Measurements from ENCODE around the gene NOSIP. TPM values are rescaled to one million over a fixed set of nuclear protein-coding genes. Genes with fewer than 3 reads are reported as not detected.
"Not testable (repeated sequence)": the region's sequence is repeated elsewhere in the genome, so short reads cannot be mapped to it uniquely, and the experiment has no call there.

Gene NOSIP
- polyA plus RNA-seq = 10 to 100 TPM; 57.9 to 61.8 TPM

GRCh38 chr19:49580264-49581006 is at the start of gene NOSIP:
Gene NOSIP, minus strand, starts transcription at chr19:49580556. Its CDS starts 19,865 bp downstream, at chr19:49560691.
- no peaks in the 10 kb centered on the region for H3K36me3 ChIP-seq (ENCODE audit: control insufficient read depth in 2 of 2, insufficient read depth in 2 of 2, low read length in 1 of 2)
- H3K27me3 ChIP-seq (ENCODE audit: control insufficient read depth in 1 of 2, insufficient read depth in 2 of 2, low read length in 2 of 2) = no peaks in the 10 kb centered on the region
- H3K27ac ChIP-seq (ENCODE audit: low read depth in 2 of 2, low read length in 1 of 2) = peak within 1 kb of the TSS; percentile 75 to 82
- 1 to 2% methylated on average over 31 of the region's 31 CpGs for WGBS, 2 donors
- H3K4me1 ChIP-seq (ENCODE audit: control insufficient read depth in 2 of 2, insufficient read depth in 2 of 2, low read length in 1 of 2) = peaks cover 0 to 3% of the 10 kb centered on the region in 2 donors
- no peaks in the 10 kb centered on the region for H3K9me3 ChIP-seq (ENCODE audit: control insufficient read depth in 2 of 2, insufficient read depth in 1 of 2, low read depth in 1 of 2, low read length in 1 of 2)
- H3K4me3 ChIP-seq (ENCODE audit: low read depth in 1 of 2, low read length in 2 of 2) = peak within 1 kb of the TSS; percentile 64 to 80

- Histone ChIP-seq H3K36me3 (ENCODE audit: control insufficient read depth in 2 of 2, insufficient read depth in 2 of 2, low read length in 1 of 2) (peaks cover 0 to 7% of the 10 kb centered on the region in 2 donors), H3K27me3 (ENCODE audit: control insufficient read depth in 1 of 2, insufficient read depth in 2 of 2, low read length in 2 of 2) (no peaks in the 10 kb centered on the region), H3K4me1 (ENCODE audit: control insufficient read depth in 2 of 2, insufficient read depth in 2 of 2, low read length in 1 of 2) (peaks cover 0 to 3% of the 10 kb centered on the region in 2 donors), H3K9me3 (ENCODE audit: control insufficient read depth in 2 of 2, insufficient read depth in 1 of 2, low read depth in 1 of 2, low read length in 1 of 2) (no peaks in the 10 kb centered on the region), H3K27ac (ENCODE audit: low read depth in 2 of 2, low read length in 1 of 2) (no peak overlapping the region), H3K4me3 (ENCODE audit: low read depth in 1 of 2, low read length in 2 of 2) (no peak overlapping the region)
- WGBS, 2 donors = 88 to 89% methylated on average over 9 of the region's 9 CpGs
These were observed 49.3 kb upstream of the NOSIP start for GRCh38 chr19:49629659-49630058.

GRCh38 chr19:49626226-49626625 is 45.9 kb upstream of the NOSIP start:
- no peaks in the 10 kb centered on the region for H3K9me3 ChIP-seq (ENCODE audit: control insufficient read depth in 2 of 2, insufficient read depth in 1 of 2, low read depth in 1 of 2, low read length in 1 of 2)
- peaks cover 0 to 3% of the 10 kb centered on the region in 2 donors for H3K4me1 ChIP-seq (ENCODE audit: control insufficient read depth in 2 of 2, insufficient read depth in 2 of 2, low read length in 1 of 2)
- H3K4me3 ChIP-seq (ENCODE audit: low read depth in 1 of 2, low read length in 2 of 2) = no peak overlapping the region
- 82 to 85% methylated on average over 11 of the region's 11 CpGs for WGBS, 2 donors
- H3K27ac ChIP-seq (ENCODE audit: low read depth in 2 of 2, low read length in 1 of 2) = no peak overlapping the region
- H3K36me3 ChIP-seq (ENCODE audit: control insufficient read depth in 2 of 2, insufficient read depth in 2 of 2, low read length in 1 of 2) = peaks cover 5 to 11% of the 10 kb centered on the region in 2 donors
- H3K27me3 ChIP-seq (ENCODE audit: control insufficient read depth in 1 of 2, insufficient read depth in 2 of 2, low read length in 2 of 2) = no peaks in the 10 kb centered on the region

- no peaks in the 10 kb centered on the region for H3K9me3 ChIP-seq (ENCODE audit: control insufficient read depth in 2 of 2, insufficient read depth in 1 of 2, low read depth in 1 of 2, low read length in 1 of 2)
- H3K4me3 ChIP-seq (ENCODE audit: low read depth in 1 of 2, low read length in 2 of 2) = no peak overlapping the region
- H3K4me1 ChIP-seq (ENCODE audit: control insufficient read depth in 2 of 2, insufficient read depth in 2 of 2, low read length in 1 of 2) = no peaks in the 10 kb centered on the region
- peaks cover 5 to 12% of the 10 kb centered on the region in 2 donors for H3K36me3 ChIP-seq (ENCODE audit: control insufficient read depth in 2 of 2, insufficient read depth in 2 of 2, low read length in 1 of 2)
- H3K27ac ChIP-seq (ENCODE audit: low read depth in 2 of 2, low read length in 1 of 2) = no peak overlapping the region
- 82% methylated on average over 27 of the region's 27 CpGs for WGBS, 2 donors
- H3K27me3 ChIP-seq (ENCODE audit: control insufficient read depth in 1 of 2, insufficient read depth in 2 of 2, low read length in 2 of 2) = no peaks in the 10 kb centered on the region
These were observed 44.9 kb upstream of the NOSIP start for GRCh38 chr19:49624967-49625910.

GRCh38 chr19:49617860-49618259 is 37.5 kb upstream of the NOSIP start:
- not testable (repeated sequence) for H3K4me1 ChIP-seq (ENCODE audit: control insufficient read depth in 2 of 2, insufficient read depth in 2 of 2, low read length in 1 of 2); H3K27ac ChIP-seq (ENCODE audit: low read depth in 2 of 2, low read length in 1 of 2); H3K4me3 ChIP-seq (ENCODE audit: low read depth in 1 of 2, low read length in 2 of 2); H3K9me3 ChIP-seq (ENCODE audit: control insufficient read depth in 2 of 2, insufficient read depth in 1 of 2, low read depth in 1 of 2, low read length in 1 of 2); H3K27me3 ChIP-seq (ENCODE audit: control insufficient read depth in 1 of 2, insufficient read depth in 2 of 2, low read length in 2 of 2)
- 95% methylated on average over 13 of the region's 13 CpGs for WGBS, 2 donors
- peaks cover 5 to 33% of the 10 kb centered on the region in 2 donors for H3K36me3 ChIP-seq (ENCODE audit: control insufficient read depth in 2 of 2, insufficient read depth in 2 of 2, low read length in 1 of 2)

- WGBS, 2 donors = 93 to 94% methylated on average over 7 of the region's 7 CpGs
- Histone ChIP-seq H3K36me3 (ENCODE audit: control insufficient read depth in 2 of 2, insufficient read depth in 2 of 2, low read length in 1 of 2) (peaks cover 5 to 33% of the 10 kb centered on the region in 2 donors), H3K27ac (ENCODE audit: low read depth in 2 of 2, low read length in 1 of 2) (no peak overlapping the region)
These were observed 36.6 kb upstream of the NOSIP start for GRCh38 chr19:49616945-49617344.

GRCh38 chr19:49616532-49616931 is 36.2 kb upstream of the NOSIP start:
- peaks cover 3 to 32% of the 10 kb centered on the region in 2 donors for H3K36me3 ChIP-seq (ENCODE audit: control insufficient read depth in 2 of 2, insufficient read depth in 2 of 2, low read length in 1 of 2)

More at GRCh38 chr19:49616945-49617344, 36.6 kb upstream of the NOSIP start:
- Histone ChIP-seq H3K4me1 (ENCODE audit: control insufficient read depth in 2 of 2, insufficient read depth in 2 of 2, low read length in 1 of 2) (peaks cover 0 to 5% of the 10 kb centered on the region in 2 donors), H3K27me3 (ENCODE audit: control insufficient read depth in 1 of 2, insufficient read depth in 2 of 2, low read length in 2 of 2) (no peaks in the 10 kb centered on the region), H3K9me3 (ENCODE audit: control insufficient read depth in 2 of 2, insufficient read depth in 1 of 2, low read depth in 1 of 2, low read length in 1 of 2) (no peaks in the 10 kb centered on the region), H3K4me3 (ENCODE audit: low read depth in 1 of 2, low read length in 2 of 2) (no peak overlapping the region)

GRCh38 chr19:49615861-49616260 is 35.5 kb upstream of the NOSIP start:
- Histone ChIP-seq H3K27me3 (ENCODE audit: control insufficient read depth in 1 of 2, insufficient read depth in 2 of 2, low read length in 2 of 2) (no peaks in the 10 kb centered on the region), H3K4me1 (ENCODE audit: control insufficient read depth in 2 of 2, insufficient read depth in 2 of 2, low read length in 1 of 2) (peaks cover 0 to 5% of the 10 kb centered on the region in 2 donors), H3K27ac (ENCODE audit: low read depth in 2 of 2, low read length in 1 of 2) (no peak overlapping the region), H3K9me3 (ENCODE audit: control insufficient read depth in 2 of 2, insufficient read depth in 1 of 2, low read depth in 1 of 2, low read length in 1 of 2) (no peaks in the 10 kb centered on the region), H3K4me3 (ENCODE audit: low read depth in 1 of 2, low read length in 2 of 2) (no peak overlapping the region), H3K36me3 (ENCODE audit: control insufficient read depth in 2 of 2, insufficient read depth in 2 of 2, low read length in 1 of 2) (peaks cover 0 to 28% of the 10 kb centered on the region in 2 donors)
- WGBS, 2 donors = 96 to 97% methylated on average over 22 to 23 of the region's 23 CpGs

More at GRCh38 chr19:49616532-49616931, 36.2 kb upstream of the NOSIP start:
- H3K27me3 ChIP-seq (ENCODE audit: control insufficient read depth in 1 of 2, insufficient read depth in 2 of 2, low read length in 2 of 2) = no peaks in the 10 kb centered on the region
- no peak overlapping the region for H3K27ac ChIP-seq (ENCODE audit: low read depth in 2 of 2, low read length in 1 of 2)
- H3K4me3 ChIP-seq (ENCODE audit: low read depth in 1 of 2, low read length in 2 of 2) = no peak overlapping the region
- no peaks in the 10 kb centered on the region for H3K9me3 ChIP-seq (ENCODE audit: control insufficient read depth in 2 of 2, insufficient read depth in 1 of 2, low read depth in 1 of 2, low read length in 1 of 2)
- 96% methylated on average over 7 of the region's 7 CpGs for WGBS, 2 donors
- H3K4me1 ChIP-seq (ENCODE audit: control insufficient read depth in 2 of 2, insufficient read depth in 2 of 2, low read length in 1 of 2) = peaks cover 0 to 5% of the 10 kb centered on the region in 2 donors

- Histone ChIP-seq H3K36me3 (ENCODE audit: control insufficient read depth in 2 of 2, insufficient read depth in 2 of 2, low read length in 1 of 2) (peaks cover 0 to 32% of the 10 kb centered on the region in 2 donors), H3K4me1 (ENCODE audit: control insufficient read depth in 2 of 2, insufficient read depth in 2 of 2, low read length in 1 of 2) (peaks cover 0 to 5% of the 10 kb centered on the region in 2 donors), H3K27ac (ENCODE audit: low read depth in 2 of 2, low read length in 1 of 2) (peak overlapping the region in 1 of 2 donors; percentile 42), H3K27me3 (ENCODE audit: control insufficient read depth in 1 of 2, insufficient read depth in 2 of 2, low read length in 2 of 2) (no peaks in the 10 kb centered on the region), H3K9me3 (ENCODE audit: control insufficient read depth in 2 of 2, insufficient read depth in 1 of 2, low read depth in 1 of 2, low read length in 1 of 2) (no peaks in the 10 kb centered on the region), H3K4me3 (ENCODE audit: low read depth in 1 of 2, low read length in 2 of 2) (no peak overlapping the region)
- WGBS, 2 donors = 74 to 79% methylated on average over 19 of the region's 19 CpGs
These were observed 33.9 kb upstream of the NOSIP start for GRCh38 chr19:49614096-49614833.

Data from esophagus (tissue), 2 donors.